Peyer's patch (tissue), 4 donors: Measurements from ENCODE around the gene P2RX5.

Experiments used
- POLR2A ChIP-seq, 2 donors: fragments of 450-650 bp; IDR thresholded peaks; one replicate each; pipeline ENCODE4 v1.5.1; 2017; ENCODE audit warnings: antibody characterized with exemption in 2 of 2, mild to moderate bottlenecking in 2 of 2, moderate library complexity in 2 of 2
- TF ChIP-seq, protein P1 (sequence below), 6 experiments: fragments of 450-650 bp in 4 of 6; fragments of 200-600 bp in 2 of 6; sonication (generic) in 1 of 6; IDR thresholded peaks; one replicate each; pipeline ENCODE4 v1.5.1; 2017 to 2019; ENCODE audit warnings: antibody characterized with exemption in 6 of 6, mild to moderate bottlenecking in 3 of 6, moderate library complexity in 1 of 6

DNA sequence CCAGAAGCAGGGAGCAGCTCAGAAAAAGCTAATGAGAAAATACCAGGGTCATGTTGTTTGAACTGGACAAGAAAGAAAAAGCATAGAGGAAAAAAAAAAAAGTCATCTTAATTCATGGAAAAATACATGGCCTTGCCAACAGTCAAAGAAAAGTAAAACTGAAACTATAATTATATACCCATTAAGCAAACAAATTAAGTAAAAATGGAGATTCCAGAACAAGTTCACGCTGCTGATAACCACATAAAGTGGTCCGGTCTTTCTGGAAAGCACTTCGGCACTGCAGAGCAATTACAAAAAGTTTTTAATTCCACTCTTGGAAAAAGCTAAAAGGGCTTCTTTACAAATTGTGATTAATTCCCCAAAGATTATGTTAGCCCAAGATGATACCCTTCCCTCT lies 12.4 kb upstream of the P2RX5 start:
- TF ChIP-seq, protein P1, sequence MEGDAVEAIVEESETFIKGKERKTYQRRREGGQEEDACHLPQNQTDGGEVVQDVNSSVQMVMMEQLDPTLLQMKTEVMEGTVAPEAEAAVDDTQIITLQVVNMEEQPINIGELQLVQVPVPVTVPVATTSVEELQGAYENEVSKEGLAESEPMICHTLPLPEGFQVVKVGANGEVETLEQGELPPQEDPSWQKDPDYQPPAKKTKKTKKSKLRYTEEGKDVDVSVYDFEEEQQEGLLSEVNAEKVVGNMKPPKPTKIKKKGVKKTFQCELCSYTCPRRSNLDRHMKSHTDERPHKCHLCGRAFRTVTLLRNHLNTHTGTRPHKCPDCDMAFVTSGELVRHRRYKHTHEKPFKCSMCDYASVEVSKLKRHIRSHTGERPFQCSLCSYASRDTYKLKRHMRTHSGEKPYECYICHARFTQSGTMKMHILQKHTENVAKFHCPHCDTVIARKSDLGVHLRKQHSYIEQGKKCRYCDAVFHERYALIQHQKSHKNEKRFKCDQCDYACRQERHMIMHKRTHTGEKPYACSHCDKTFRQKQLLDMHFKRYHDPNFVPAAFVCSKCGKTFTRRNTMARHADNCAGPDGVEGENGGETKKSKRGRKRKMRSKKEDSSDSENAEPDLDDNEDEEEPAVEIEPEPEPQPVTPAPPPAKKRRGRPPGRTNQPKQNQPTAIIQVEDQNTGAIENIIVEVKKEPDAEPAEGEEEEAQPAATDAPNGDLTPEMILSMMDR (IDR thresholded peaks at IDR 0.05): no peak
- no peak for TF ChIP-seq POLR2A (IDR thresholded peaks at IDR 0.05)
